H1 (cell line): Measurements from ENCODE around the gene NUDT19.

Source experiments
- CHD7 ChIP-seq: fragments of 300-600 bp; sonication (generic); IDR thresholded peaks from 2 replicates; pipeline ENCODE4 v1.7.1; 2012; ENCODE audit warnings: low read length, moderate library complexity, mild to moderate bottlenecking, inconsistent platforms; ENCODE audit not compliant: insufficient replicate concordance
- CREB1 ChIP-seq: IDR thresholded peaks from 2 replicates; pipeline ENCODE4 v1.6.1; 2012; ENCODE audit warnings: inconsistent platforms
- CTCF ChIP-seq, 3 experiments: IDR thresholded peaks; 1 replicate in 2 of 3; 2 replicates in 1 of 3; pipeline versions ENCODE4 v1.5.1 to v1.6.1; 2011; ENCODE audit warnings: low read length in 3 of 3, mild to moderate bottlenecking in 3 of 3, inconsistent platforms in 2 of 3, low read depth in 1 of 3, moderate library complexity in 1 of 3; ENCODE audit not compliant: insufficient read depth in 1 of 3; ENCODE audit errors: control extremely low read depth in 1 of 3
- EZH2 ChIP-seq: fragments of 200-600 bp; sonication (generic); IDR thresholded peaks from 2 replicates; pipeline ENCODE4 v1.7.1; 2012; ENCODE audit warnings: low read depth, mild to moderate bottlenecking, moderate library complexity, low read length, inconsistent platforms; ENCODE audit not compliant: severe bottlenecking
- POLR2A ChIP-seq, 2 experiments: IDR thresholded peaks; 1 replicate in 1 of 2; 2 replicates in 1 of 2; pipeline ENCODE4 v1.6.1; 2011; ENCODE audit warnings: low read depth in 2 of 2, low read length in 2 of 2, mild to moderate bottlenecking in 2 of 2; ENCODE audit errors: control extremely low read depth in 1 of 2
- RAD21 ChIP-seq, 2 experiments: IDR thresholded peaks in 1 of 2; conservative IDR thresholded peaks in 1 of 2; 2 replicates each; pipeline ENCODE4 v1.6.1; 2011; ENCODE audit warnings: low read depth in 2 of 2, low read length in 2 of 2, improper control_type of control experiment in 1 of 2, inconsistent platforms in 1 of 2, mild to moderate bottlenecking in 1 of 2, moderate library complexity in 1 of 2
- RFX5 ChIP-seq: IDR thresholded peaks from 2 replicates; pipeline ENCODE4 v1.6.1; 2011; ENCODE audit warnings: low read depth, low read length, improper control_type of control experiment, borderline replicate concordance
- TAF7 ChIP-seq: optimal IDR thresholded peaks from 2 replicates; pipeline ENCODE3; 2011; ENCODE audit warnings: low read depth, mild to moderate bottlenecking, inconsistent platforms, low read length, moderate library complexity, borderline replicate concordance

DNA sequence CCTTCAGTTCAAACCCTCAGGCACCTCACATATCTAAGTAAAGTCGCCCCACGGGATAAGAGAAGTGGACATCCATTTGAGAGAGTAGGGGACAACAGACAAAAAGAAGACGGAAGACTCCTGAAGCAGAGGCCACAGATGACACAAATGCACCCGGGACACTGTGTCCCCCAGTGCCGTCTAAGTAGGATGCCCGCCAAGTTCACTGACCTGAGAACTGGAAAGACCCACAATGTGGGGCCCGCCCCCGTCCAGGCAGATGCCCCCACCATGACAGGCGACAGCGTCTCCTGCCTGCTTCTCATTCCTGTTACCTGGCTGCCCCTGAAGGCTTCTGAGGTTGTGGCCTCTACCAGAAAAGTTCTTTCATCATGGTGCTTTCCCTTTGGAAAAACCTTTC, 33.5 kb upstream of the NUDT19 start:
- TF ChIP-seq EZH2 (no peak), CTCF (IDR thresholded peaks at IDR 0.05; ENCODE audit: control extremely low read depth in 1 of 3, insufficient read depth in 1 of 3, low read depth in 1 of 3, low read length in 3 of 3) (no peak), CREB1 (no peak), POLR2A (IDR thresholded peaks at IDR 0.05; ENCODE audit: control extremely low read depth in 1 of 2, low read depth in 2 of 2, low read length in 2 of 2) (no peak), RAD21 (IDR thresholded peaks at IDR 0.05 in 1 of 2, conservative IDR thresholded peaks at IDR 0.05 in 1 of 2; ENCODE audit: low read depth in 2 of 2, low read length in 2 of 2) (no peak), TAF7 (no peak), RFX5 (no peak), CHD7 (no peak)
